Measurements from ENCODE around the gene MEMO1.
"Not testable (repeated sequence)": the region's sequence is repeated elsewhere in the genome, so short reads cannot be mapped to it uniquely, and the experiment has no call there.

MEMO1 gene

DNA sequence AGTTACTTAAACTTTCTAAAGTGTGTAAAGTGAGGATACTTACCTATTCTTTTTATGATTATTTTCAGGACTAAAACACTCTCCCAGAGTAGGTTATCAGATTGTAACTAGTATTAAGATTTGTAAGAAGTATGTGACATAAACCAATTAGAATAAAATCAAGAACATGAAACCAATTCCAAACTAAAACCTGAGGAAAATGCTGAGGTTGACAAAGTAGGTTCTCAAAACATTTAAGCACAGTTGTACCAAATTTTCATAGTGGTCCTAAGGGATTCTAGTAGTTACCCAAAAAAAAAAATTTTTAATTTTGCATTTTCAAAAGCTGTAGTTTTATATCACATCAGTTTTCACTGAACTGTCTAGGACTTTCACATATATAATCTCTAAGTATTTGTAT, 157.3 kb downstream of the MEMO1 start:
- H2AFZ ChIP-seq (ENCODE audit: low read length) = no peak overlapping the region
- no peak overlapping the region for H3K18ac ChIP-seq (ENCODE audit: low read length)
- H3K27ac ChIP-seq (replicated peaks; ENCODE audit: low read length) = no peak overlapping the region
- H3K79me1 ChIP-seq (ENCODE audit: low read depth, low read length) = no peaks in the 10 kb centered on the region
- no peaks in the 10 kb centered on the region for H3K27me3 ChIP-seq (ENCODE audit: control insufficient read depth in 3 of 3, insufficient read depth in 3 of 3, low read depth in 1 of 3, low read length in 3 of 3)
- H3K9me3 ChIP-seq (replicated peaks in 1 of 2; ENCODE audit: control insufficient read depth in 2 of 2, insufficient read depth in 1 of 2, low read depth in 1 of 2, low read length in 2 of 2) = no peaks in the 10 kb centered on the region
- H3K9ac ChIP-seq (ENCODE audit: low read depth, low read length, poor library complexity) = no peak overlapping the region
- no peak overlapping the region for H2BK15ac ChIP-seq (ENCODE audit: low read length)
- H3K4me3 ChIP-seq (ENCODE audit: low read length in 2 of 2) = no peak overlapping the region
- H3K23ac ChIP-seq (ENCODE audit: low read depth, low read length, poor library complexity) = no peak overlapping the region
- H2AK5ac ChIP-seq (ENCODE audit: low read depth, low read length) = no peak overlapping the region
- H2BK5ac ChIP-seq (ENCODE audit: low read length) = no peak overlapping the region
- H3K14ac ChIP-seq (ENCODE audit: low read length) = no peak overlapping the region
- H4K8ac ChIP-seq (ENCODE audit: low read depth, low read length) = no peak overlapping the region
- no peak for DNase-seq (ENCODE audit: low spot score)
- peaks cover 0 to 5% of the 10 kb centered on the region in 2 donors for H3K36me3 ChIP-seq (replicated peaks in 1 of 2; ENCODE audit: control insufficient read depth in 2 of 2, insufficient read depth in 2 of 2, low read length in 2 of 2)
- H2BK12ac ChIP-seq (ENCODE audit: low read length) = no peak overlapping the region
- no peaks in the 10 kb centered on the region for H3K4me1 ChIP-seq (ENCODE audit: control insufficient read depth in 2 of 2, insufficient read depth in 1 of 2, low read depth in 1 of 2, low read length in 2 of 2)
- H3K4ac ChIP-seq (ENCODE audit: low read length) = no peak overlapping the region
- H2BK120ac ChIP-seq (ENCODE audit: low read depth, low read length) = no peak overlapping the region
- H3K4me2 ChIP-seq (ENCODE audit: insufficient read depth, low read length, poor library complexity, severe bottlenecking) = no peak overlapping the region
- no peak overlapping the region for H4K91ac ChIP-seq (ENCODE audit: low read depth, low read length, poor library complexity)

DNA sequence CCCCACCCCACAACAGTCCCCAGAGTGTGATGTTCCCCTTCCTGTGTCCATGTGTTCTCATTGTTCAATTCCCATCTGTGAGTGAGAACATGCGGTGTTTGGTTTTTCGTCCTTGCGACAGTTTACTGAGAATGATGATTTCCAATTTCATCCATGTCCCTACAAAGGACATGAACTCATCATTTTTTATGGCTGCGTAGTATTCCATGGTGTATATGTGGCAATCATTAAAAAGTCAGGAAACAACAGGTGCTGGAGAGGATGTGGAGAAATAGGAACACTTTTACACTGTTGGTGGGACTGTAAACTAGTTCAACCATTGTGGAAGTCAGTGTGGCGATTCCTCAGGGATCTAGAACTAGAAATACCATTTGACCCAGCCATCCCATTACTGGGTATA, 168.7 kb downstream of the MEMO1 start:
- H2BK15ac ChIP-seq (ENCODE audit: low read length); H2BK12ac ChIP-seq (ENCODE audit: low read length); H3K4ac ChIP-seq (ENCODE audit: low read length); DNase-seq (ENCODE audit: low spot score); H3K9ac ChIP-seq (ENCODE audit: low read depth, low read length, poor library complexity); H3K4me3 ChIP-seq (ENCODE audit: low read length in 2 of 2); H3K9me3 ChIP-seq (replicated peaks in 1 of 2; ENCODE audit: control insufficient read depth in 2 of 2, insufficient read depth in 1 of 2, low read depth in 1 of 2, low read length in 2 of 2); H2BK5ac ChIP-seq (ENCODE audit: low read length); H3K27me3 ChIP-seq (ENCODE audit: control insufficient read depth in 3 of 3, insufficient read depth in 3 of 3, low read depth in 1 of 3, low read length in 3 of 3); H3K79me1 ChIP-seq (ENCODE audit: low read depth, low read length); H3K36me3 ChIP-seq (replicated peaks in 1 of 2; ENCODE audit: control insufficient read depth in 2 of 2, insufficient read depth in 2 of 2, low read length in 2 of 2); H3K4me2 ChIP-seq (ENCODE audit: insufficient read depth, low read length, poor library complexity, severe bottlenecking); H3K4me1 ChIP-seq (ENCODE audit: control insufficient read depth in 2 of 2, insufficient read depth in 1 of 2, low read depth in 1 of 2, low read length in 2 of 2); H3K18ac ChIP-seq (ENCODE audit: low read length); H2AFZ ChIP-seq (ENCODE audit: low read length); H2BK120ac ChIP-seq (ENCODE audit: low read depth, low read length); H4K8ac ChIP-seq (ENCODE audit: low read depth, low read length); H3K23ac ChIP-seq (ENCODE audit: low read depth, low read length, poor library complexity); H2AK5ac ChIP-seq (ENCODE audit: low read depth, low read length); H4K91ac ChIP-seq (ENCODE audit: low read depth, low read length, poor library complexity); H3K14ac ChIP-seq (ENCODE audit: low read length); H3K27ac ChIP-seq (replicated peaks; ENCODE audit: low read length): not testable (repeated sequence)
- WGBS, 2 donors (ENCODE audit: extremely low coverage in 2 of 2, insufficient read length in 2 of 2, insufficient replicate concordance in 1 of 2) = no CpG with 5 or more reads among the region's 5 CpGs

DNA sequence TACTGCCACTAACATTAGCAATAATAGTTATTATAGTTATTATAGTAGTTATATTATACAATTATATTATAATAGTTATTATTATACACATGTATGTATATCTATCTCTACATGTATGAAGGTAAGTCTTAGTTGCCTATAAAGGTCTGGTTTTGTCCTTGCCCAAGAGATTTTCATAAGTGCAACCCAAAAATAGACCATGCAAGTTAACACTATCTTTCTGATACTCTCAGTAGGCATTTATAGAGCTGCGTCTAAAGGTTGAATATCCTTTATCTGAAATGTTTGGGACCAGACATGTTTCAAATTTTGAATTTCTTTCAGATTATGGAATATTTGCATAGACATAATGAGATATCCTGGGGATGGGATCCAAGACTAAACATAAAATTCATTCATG, 175.4 kb downstream of the MEMO1 start:
- no peak overlapping the region for H3K14ac ChIP-seq (ENCODE audit: low read length)
- no peak for DNase-seq (ENCODE audit: low spot score)
- H2BK15ac ChIP-seq (ENCODE audit: low read length) = no peak overlapping the region
- no peak overlapping the region for H2AK5ac ChIP-seq (ENCODE audit: low read depth, low read length)
- H4K8ac ChIP-seq (ENCODE audit: low read depth, low read length) = no peak overlapping the region
- no peak overlapping the region for H2BK5ac ChIP-seq (ENCODE audit: low read length)
- H3K27ac ChIP-seq (replicated peaks; ENCODE audit: low read length) = no peak overlapping the region
- H3K36me3 ChIP-seq (replicated peaks in 1 of 2; ENCODE audit: control insufficient read depth in 2 of 2, insufficient read depth in 2 of 2, low read length in 2 of 2) = no peaks in the 10 kb centered on the region
- H3K27me3 ChIP-seq (ENCODE audit: control insufficient read depth in 3 of 3, insufficient read depth in 3 of 3, low read depth in 1 of 3, low read length in 3 of 3) = no peaks in the 10 kb centered on the region
- no peak overlapping the region for H3K4me3 ChIP-seq (ENCODE audit: low read length in 2 of 2)
- WGBS, 2 donors (ENCODE audit: extremely low coverage in 2 of 2, insufficient read length in 2 of 2, insufficient replicate concordance in 1 of 2) = no CpG with 5 or more reads among the region's 1 CpG
- no peak overlapping the region for H2BK120ac ChIP-seq (ENCODE audit: low read depth, low read length)
- no peak overlapping the region for H3K23ac ChIP-seq (ENCODE audit: low read depth, low read length, poor library complexity)
- no peak overlapping the region for H3K4ac ChIP-seq (ENCODE audit: low read length)
- no peaks in the 10 kb centered on the region for H3K9me3 ChIP-seq (replicated peaks in 1 of 2; ENCODE audit: control insufficient read depth in 2 of 2, insufficient read depth in 1 of 2, low read depth in 1 of 2, low read length in 2 of 2)
- no peaks in the 10 kb centered on the region for H3K4me1 ChIP-seq (ENCODE audit: control insufficient read depth in 2 of 2, insufficient read depth in 1 of 2, low read depth in 1 of 2, low read length in 2 of 2)
- H3K18ac ChIP-seq (ENCODE audit: low read length) = no peak overlapping the region
- H4K91ac ChIP-seq (ENCODE audit: low read depth, low read length, poor library complexity) = no peak overlapping the region
- no peak overlapping the region for H2AFZ ChIP-seq (ENCODE audit: low read length)
- H3K79me1 ChIP-seq (ENCODE audit: low read depth, low read length) = no peaks in the 10 kb centered on the region
- no peak overlapping the region for H3K9ac ChIP-seq (ENCODE audit: low read depth, low read length, poor library complexity)
- no peak overlapping the region for H3K4me2 ChIP-seq (ENCODE audit: insufficient read depth, low read length, poor library complexity, severe bottlenecking)
- H2BK12ac ChIP-seq (ENCODE audit: low read length) = no peak overlapping the region

DNA sequence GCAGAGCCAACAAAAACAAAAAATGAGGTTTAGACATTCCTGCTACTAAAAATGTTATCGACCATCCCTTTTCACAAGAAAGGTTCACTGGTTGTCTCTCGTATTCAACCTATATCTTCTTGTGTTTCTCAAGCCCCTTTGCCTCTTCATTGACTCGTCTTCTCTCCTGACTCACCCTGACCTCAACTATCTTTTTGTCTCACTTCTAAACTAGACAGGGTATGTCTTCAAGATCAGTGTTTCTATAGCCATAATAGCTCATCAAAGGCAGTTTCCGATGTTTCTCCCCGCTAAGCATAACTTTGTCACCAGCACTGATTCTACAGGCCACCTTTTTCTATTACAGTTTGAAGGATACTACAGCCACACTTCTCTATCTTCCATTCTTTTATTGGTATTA, 178.4 kb downstream of the MEMO1 start:
- no peak overlapping the region for H4K91ac ChIP-seq (ENCODE audit: low read depth, low read length, poor library complexity)
- H3K23ac ChIP-seq (ENCODE audit: low read depth, low read length, poor library complexity) = no peak overlapping the region
- H3K9ac ChIP-seq (ENCODE audit: low read depth, low read length, poor library complexity) = no peak overlapping the region
- H2BK12ac ChIP-seq (ENCODE audit: low read length) = no peak overlapping the region
- H3K27ac ChIP-seq (replicated peaks; ENCODE audit: low read length) = no peak overlapping the region
- no peak overlapping the region for H2BK120ac ChIP-seq (ENCODE audit: low read depth, low read length)
- H2BK15ac ChIP-seq (ENCODE audit: low read length) = no peak overlapping the region
- no peak overlapping the region for H4K8ac ChIP-seq (ENCODE audit: low read depth, low read length)
- no peak overlapping the region for H3K14ac ChIP-seq (ENCODE audit: low read length)
- H3K79me1 ChIP-seq (ENCODE audit: low read depth, low read length) = no peaks in the 10 kb centered on the region
- H3K4me2 ChIP-seq (ENCODE audit: insufficient read depth, low read length, poor library complexity, severe bottlenecking) = no peak overlapping the region
- H3K9me3 ChIP-seq (replicated peaks in 1 of 2; ENCODE audit: control insufficient read depth in 2 of 2, insufficient read depth in 1 of 2, low read depth in 1 of 2, low read length in 2 of 2) = no peaks in the 10 kb centered on the region
- H2AFZ ChIP-seq (ENCODE audit: low read length) = no peak overlapping the region
- H2BK5ac ChIP-seq (ENCODE audit: low read length) = no peak overlapping the region
- H3K18ac ChIP-seq (ENCODE audit: low read length) = no peak overlapping the region
- no peaks in the 10 kb centered on the region for H3K36me3 ChIP-seq (replicated peaks in 1 of 2; ENCODE audit: control insufficient read depth in 2 of 2, insufficient read depth in 2 of 2, low read length in 2 of 2)
- no CpG with 5 or more reads among the region's 5 CpGs for WGBS, 2 donors (ENCODE audit: extremely low coverage in 2 of 2, insufficient read length in 2 of 2, insufficient replicate concordance in 1 of 2)
- H3K27me3 ChIP-seq (ENCODE audit: control insufficient read depth in 3 of 3, insufficient read depth in 3 of 3, low read depth in 1 of 3, low read length in 3 of 3) = no peaks in the 10 kb centered on the region
- H3K4ac ChIP-seq (ENCODE audit: low read length) = no peak overlapping the region
- no peak for DNase-seq (ENCODE audit: low spot score)
- H2AK5ac ChIP-seq (ENCODE audit: low read depth, low read length) = no peak overlapping the region
- no peak overlapping the region for H3K4me3 ChIP-seq (ENCODE audit: low read length in 2 of 2)
- no peaks in the 10 kb centered on the region for H3K4me1 ChIP-seq (ENCODE audit: control insufficient read depth in 2 of 2, insufficient read depth in 1 of 2, low read depth in 1 of 2, low read length in 2 of 2)
